C4-2B (cell line): ENCODE results near the gene MEIS2.

ENCODE experiments used
- CTCF ChIP-seq: fragments of 450-650 bp; conservative IDR thresholded peaks from 2 replicates; pipeline ENCODE4 v1.5.1; 2017; ENCODE audit warnings: mild to moderate bottlenecking
- ZFX ChIP-seq: fragments of 450-650 bp; IDR thresholded peaks from 2 replicates; pipeline ENCODE4 v1.6.1; 2017

GRCh38 chr15:37031198-37031597 is 69.2 kb downstream of the MEIS2 start:
- TF ChIP-seq CTCF: no peak
- no peak for TF ChIP-seq ZFX
